Neural crest cell (in vitro differentiated cells): Measurements from ENCODE around the gene MAP6. TPM values are rescaled to one million over a fixed set of nuclear protein-coding genes. Genes with fewer than 3 reads are reported as not detected.
"Not testable (repeated sequence)": the region's sequence is repeated elsewhere in the genome, so short reads cannot be mapped to it uniquely, and the experiment has no call there.

Experiments used
- DNase-seq: peaks from one replicate; pipeline ENCODE4 v3.0.0; 2021; ENCODE audit warnings: low read depth, mixed read lengths, low spot score
- H3K27ac Mint-ChIP-seq: one replicate; pipeline ENCODE4 v1.8.0; 2021; ENCODE audit warnings: mild to moderate bottlenecking, mixed read lengths; ENCODE audit not compliant: unreplicated experiment
- H3K27me3 Mint-ChIP-seq: 2 replicates; pipeline ENCODE4 v1.8.0; 2021; ENCODE audit warnings: low read depth, mild to moderate bottlenecking, mixed read lengths
- H3K36me3 Mint-ChIP-seq: 2 replicates; pipeline ENCODE4 v1.8.0; 2021; ENCODE audit warnings: low read depth, mild to moderate bottlenecking, mixed read lengths
- H3K4me1 Mint-ChIP-seq: 2 replicates; pipeline ENCODE4 v1.8.0; 2021; ENCODE audit warnings: mixed read lengths
- H3K4me3 Mint-ChIP-seq: one replicate; pipeline ENCODE4 v1.8.0; 2021; ENCODE audit warnings: mild to moderate bottlenecking, mixed read lengths
- H3K9me3 Mint-ChIP-seq: 2 replicates; pipeline ENCODE4 v1.8.0; 2021; ENCODE audit warnings: mixed read lengths
- total RNA-seq: library from RNA; stranded (reverse); gene quantifications from 2 replicates; pipeline ENCODE4 v1.2.1, GENCODE V29; 2021
- TF ChIP-seq, protein P1 (sequence below): fragments of 200-600 bp; sonication (generic); conservative IDR thresholded peaks from 2 replicates; pipeline ENCODE4 v1.5.0; 2021; ENCODE audit warnings: antibody characterized with exemption, mild to moderate bottlenecking

Gene MAP6
- total RNA-seq, 1 donor from 2014 or later, result 57.7 TPM

DNA sequence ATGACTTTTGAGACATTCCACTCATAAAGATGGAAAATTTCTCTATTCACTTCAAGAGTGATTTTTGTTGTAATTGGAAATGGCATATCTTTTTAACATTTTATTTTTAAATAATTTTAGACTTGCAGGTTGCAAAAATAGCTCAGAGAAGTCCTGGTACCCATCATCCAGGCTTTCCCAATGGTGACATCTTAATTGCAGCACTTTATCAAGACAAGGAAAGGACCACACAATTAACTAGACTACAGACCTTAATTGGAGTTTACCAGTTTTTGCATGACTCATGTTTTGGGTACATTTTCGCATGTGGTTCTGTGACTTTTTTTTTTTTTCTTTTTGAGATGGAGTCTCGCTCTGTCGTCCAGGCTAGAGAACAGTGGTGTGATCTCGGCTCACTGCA is 23.0 kb upstream of the MAP6 start:
- Mint-ChIP-seq H3K36me3 (peaks cover under 1% of the 10 kb centered on the region), H3K27me3 (peaks cover 6% of the 10 kb centered on the region), H3K27ac (no peak overlapping the region), H3K9me3 (peaks cover 14% of the 10 kb centered on the region), H3K4me1 (peaks cover 5% of the 10 kb centered on the region), H3K4me3 (no peak overlapping the region)
- TF ChIP-seq, protein P1, sequence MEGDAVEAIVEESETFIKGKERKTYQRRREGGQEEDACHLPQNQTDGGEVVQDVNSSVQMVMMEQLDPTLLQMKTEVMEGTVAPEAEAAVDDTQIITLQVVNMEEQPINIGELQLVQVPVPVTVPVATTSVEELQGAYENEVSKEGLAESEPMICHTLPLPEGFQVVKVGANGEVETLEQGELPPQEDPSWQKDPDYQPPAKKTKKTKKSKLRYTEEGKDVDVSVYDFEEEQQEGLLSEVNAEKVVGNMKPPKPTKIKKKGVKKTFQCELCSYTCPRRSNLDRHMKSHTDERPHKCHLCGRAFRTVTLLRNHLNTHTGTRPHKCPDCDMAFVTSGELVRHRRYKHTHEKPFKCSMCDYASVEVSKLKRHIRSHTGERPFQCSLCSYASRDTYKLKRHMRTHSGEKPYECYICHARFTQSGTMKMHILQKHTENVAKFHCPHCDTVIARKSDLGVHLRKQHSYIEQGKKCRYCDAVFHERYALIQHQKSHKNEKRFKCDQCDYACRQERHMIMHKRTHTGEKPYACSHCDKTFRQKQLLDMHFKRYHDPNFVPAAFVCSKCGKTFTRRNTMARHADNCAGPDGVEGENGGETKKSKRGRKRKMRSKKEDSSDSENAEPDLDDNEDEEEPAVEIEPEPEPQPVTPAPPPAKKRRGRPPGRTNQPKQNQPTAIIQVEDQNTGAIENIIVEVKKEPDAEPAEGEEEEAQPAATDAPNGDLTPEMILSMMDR, result no peak
- no peak for DNase-seq

DNA sequence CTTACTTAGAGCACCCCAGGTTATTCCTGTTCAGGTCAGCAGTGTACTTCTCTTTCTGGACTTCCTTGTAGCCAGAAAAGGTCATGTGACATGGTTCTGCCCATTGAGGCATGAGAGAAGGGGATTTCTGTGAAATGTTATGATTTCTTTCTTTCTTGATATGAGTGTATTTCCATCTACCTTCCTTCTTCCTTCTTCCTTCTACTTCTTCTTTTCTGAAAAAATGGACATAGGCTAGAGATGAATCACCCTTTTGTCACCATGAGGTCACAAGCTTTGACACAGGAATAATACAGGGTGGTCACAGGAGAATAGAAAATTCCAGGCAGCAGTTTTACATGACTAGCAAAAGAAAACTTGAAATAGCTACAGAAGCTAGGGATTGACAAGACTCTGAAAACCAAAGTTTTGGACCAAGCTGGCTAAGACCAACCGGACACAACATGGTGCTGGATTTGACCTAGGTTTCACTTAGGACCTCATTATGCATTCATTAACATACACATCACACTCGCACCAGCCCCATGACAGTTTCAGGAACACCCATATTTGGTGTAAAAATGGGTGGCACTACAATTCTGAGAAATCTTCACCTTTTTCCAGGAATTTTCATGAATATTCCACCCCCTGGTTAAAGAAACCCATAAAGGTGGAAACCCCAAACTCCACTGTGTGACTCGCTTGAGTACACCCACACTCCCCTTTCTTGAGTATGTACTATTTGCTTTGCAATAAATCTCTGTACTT is 21.2 kb upstream of the MAP6 start:
- Mint-ChIP-seq H3K27me3 (peaks cover 21% of the 10 kb centered on the region), H3K9me3 (peaks cover 16% of the 10 kb centered on the region), H3K27ac (no peak overlapping the region), H3K4me3 (no peak overlapping the region), H3K4me1 (peaks cover 5% of the 10 kb centered on the region), H3K36me3 (peaks cover 11% of the 10 kb centered on the region)
- TF ChIP-seq, protein P1, result no peak
- no peak for DNase-seq

DNA sequence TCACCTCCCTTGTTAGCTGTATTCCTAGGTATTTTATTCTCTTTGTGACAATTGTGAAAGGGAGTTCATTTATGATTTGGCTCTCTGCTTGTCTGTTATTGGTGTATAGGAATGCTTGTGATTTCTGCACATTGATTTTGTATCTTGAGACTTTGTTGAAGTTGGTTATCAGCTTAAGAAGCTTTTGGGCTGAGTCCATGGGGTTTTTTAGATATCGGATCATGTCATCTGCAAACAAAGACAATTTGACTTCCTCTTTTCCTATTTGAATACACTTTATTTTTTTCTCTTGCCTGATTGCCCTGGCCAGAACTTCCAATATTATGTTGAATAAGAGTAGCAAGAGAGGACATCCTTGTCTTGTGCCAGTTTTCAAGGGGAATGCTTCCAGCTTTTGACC is 15.0 kb upstream of the MAP6 start:
- DNase-seq, H3K4me1 Mint-ChIP-seq, H3K27ac Mint-ChIP-seq, H3K4me3 Mint-ChIP-seq: not testable (repeated sequence)
- peaks cover 55% of the 10 kb centered on the region for H3K27me3 Mint-ChIP-seq
- peaks cover 32% of the 10 kb centered on the region for H3K9me3 Mint-ChIP-seq
- H3K36me3 Mint-ChIP-seq, result peaks cover 11% of the 10 kb centered on the region

- no peak for DNase-seq
- H3K4me1 Mint-ChIP-seq, result no peaks in the 10 kb centered on the region
- H3K4me3 Mint-ChIP-seq, result no peak overlapping the region
- peaks cover 65% of the 10 kb centered on the region for H3K27me3 Mint-ChIP-seq
- TF ChIP-seq, protein P1, result no peak
- no peak overlapping the region for H3K27ac Mint-ChIP-seq
- H3K36me3 Mint-ChIP-seq, result no peaks in the 10 kb centered on the region
- peaks cover 16% of the 10 kb centered on the region for H3K9me3 Mint-ChIP-seq
These were observed 10.7 kb upstream of the MAP6 start for GRCh38 chr11:75679566-75679965.

DNA sequence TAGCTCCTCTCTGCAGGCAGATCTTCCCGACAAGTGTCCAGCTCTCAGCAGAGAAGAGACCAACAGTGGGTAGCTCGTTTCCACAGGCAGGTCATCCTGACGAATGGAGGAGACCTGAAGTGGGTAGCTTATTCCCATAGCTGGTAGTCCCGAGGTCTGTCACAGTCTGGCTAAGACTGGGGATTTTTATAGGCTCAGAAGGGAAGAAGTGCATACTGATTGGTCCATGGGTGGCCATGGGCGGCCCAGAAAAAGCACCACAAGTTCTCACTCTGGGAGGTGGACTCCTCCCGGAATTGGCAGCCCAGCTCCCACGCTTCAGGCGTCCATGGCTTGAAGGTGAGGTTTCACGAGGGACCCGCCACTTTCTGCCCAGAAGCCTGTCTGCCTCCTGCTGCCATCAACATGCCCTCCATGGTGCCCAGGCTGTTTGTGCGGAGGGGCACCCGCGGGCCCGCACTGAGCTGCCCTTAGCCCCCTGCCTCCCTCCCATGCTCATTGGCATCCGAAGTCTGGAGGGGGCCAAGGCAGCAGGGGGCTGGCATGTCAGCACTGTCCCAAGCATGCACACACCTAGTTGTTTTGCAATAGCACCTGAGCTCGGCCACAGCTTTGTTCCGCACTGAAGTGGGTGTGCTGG is 9.9 kb upstream of the MAP6 start:
- DNase-seq, result no peak
- TF ChIP-seq, protein P1, result no peak
- Mint-ChIP-seq H3K36me3 (no peaks in the 10 kb centered on the region), H3K4me1 (no peaks in the 10 kb centered on the region), H3K27me3 (peaks cover 66% of the 10 kb centered on the region), H3K27ac (no peak overlapping the region), H3K4me3 (no peak overlapping the region), H3K9me3 (peaks cover 17% of the 10 kb centered on the region)

- H3K27ac Mint-ChIP-seq, result no peak overlapping the region
- H3K9me3 Mint-ChIP-seq, result peaks cover 11% of the 10 kb centered on the region
- no peaks in the 10 kb centered on the region for H3K36me3 Mint-ChIP-seq
- H3K4me1 Mint-ChIP-seq, result no peaks in the 10 kb centered on the region
- no peak for DNase-seq
- TF ChIP-seq, protein P1, result no peak
- peaks cover 60% of the 10 kb centered on the region for H3K27me3 Mint-ChIP-seq
- H3K4me3 Mint-ChIP-seq, result no peak overlapping the region
These were observed 9.1 kb upstream of the MAP6 start for GRCh38 chr11:75677909-75678308.
